Erythroblast (primary cell): ENCODE data around the gene BRD9.
"Not testable (repeated sequence)": the region's sequence is repeated elsewhere in the genome, so short reads cannot be mapped to it uniquely, and the experiment has no call there.

Source experiments
- DNase-seq, 2 experiments: peaks; one replicate each; lab custom pipeline; 2025; lab: John Stamatoyannopoulos, UW
- GATA1 ChIP-seq: IDR thresholded peaks from 2 replicates; pipeline ENCODE4 v1.6.1; 2011; ENCODE audit warnings: low read depth, mild to moderate bottlenecking, control low read depth, low read length, moderate library complexity
- POLR2A ChIP-seq: IDR thresholded peaks from 2 replicates; pipeline ENCODE4 v1.6.1; 2011; ENCODE audit warnings: mild to moderate bottlenecking, low read length

BRD9 gene

GRCh38 chr5:930866-931265, 38.3 kb upstream of the BRD9 start:
- DNase-seq: no peak
- TF ChIP-seq POLR2A (no peak), GATA1 (no peak)

GRCh38 chr5:929596-929995, 37.0 kb upstream of the BRD9 start:
- TF ChIP-seq POLR2A (no peak), GATA1 (no peak)
- DNase-seq: no peak

GRCh38 chr5:929182-929581, 36.6 kb upstream of the BRD9 start:
- not testable (repeated sequence) for DNase-seq

GRCh38 chr5:927172-928015, 34.8 kb upstream of the BRD9 start:
- DNase-seq: no peak
- TF ChIP-seq POLR2A (no peak), GATA1 (no peak)

- TF ChIP-seq POLR2A (no peak), GATA1 (no peak)
- DNase-seq: peak; percentile 38 to 54
Observed at GRCh38 chr5:926417-927171, 34.0 kb upstream of the BRD9 start.

GRCh38 chr5:923281-923873, 30.8 kb upstream of the BRD9 start:
- peak; percentile 77 to 86 for DNase-seq
- TF ChIP-seq POLR2A: no peak
- no peak for TF ChIP-seq GATA1

- TF ChIP-seq GATA1 (no peak), POLR2A (no peak)
- DNase-seq: no peak
Observed at GRCh38 chr5:922436-923280, 30.1 kb upstream of the BRD9 start.

GRCh38 chr5:921456-922435, 29.1 kb upstream of the BRD9 start:
- TF ChIP-seq GATA1 (no peak), POLR2A (no peak)
- no peak for DNase-seq

GRCh38 chr5:920321-920720, 27.7 kb upstream of the BRD9 start:
- DNase-seq: no peak
- TF ChIP-seq GATA1 (no peak), POLR2A (no peak)

- DNase-seq: no peak
- TF ChIP-seq POLR2A: no peak
- no peak for TF ChIP-seq GATA1
Observed at GRCh38 chr5:919356-920000, 26.9 kb upstream of the BRD9 start.

- not testable (repeated sequence) for DNase-seq
Observed at GRCh38 chr5:918717-919116, 26.1 kb upstream of the BRD9 start.

- no peak for TF ChIP-seq POLR2A
- no peak for TF ChIP-seq GATA1
- peak; percentile 16 to 64 for DNase-seq
Observed at GRCh38 chr5:916441-917293, 24.1 kb upstream of the BRD9 start.
